HL-60 (cell line): ENCODE data around the gene ABCC4.

Experiments
- CTCF ChIP-seq: IDR thresholded peaks from one replicate; pipeline ENCODE4 v1.5.1; 2011; ENCODE audit warnings: low read length, control low read depth, inconsistent platforms; ENCODE audit not compliant: insufficient read depth
- REST ChIP-seq: IDR thresholded peaks from 2 replicates; pipeline ENCODE4 v1.6.1; 2012; ENCODE audit warnings: low read depth; ENCODE audit not compliant: insufficient replicate concordance

- TF ChIP-seq CTCF (no peak), REST (no peak)
These were observed 48.0 kb upstream of the ABCC4 start for GRCh38 chr13:95349267-95349666.
